GM18867 (cell line): ENCODE results near the gene PNKD.

Experiments used
- ATAC-seq: cut with Tn5 transposase; IDR thresholded peaks from one replicate; pipeline ENCODE4 v1.9.1; 2021; ENCODE audit warnings: mild to moderate bottlenecking, moderate library complexity; ENCODE audit not compliant: unreplicated experiment

Gene PNKD

DNA sequence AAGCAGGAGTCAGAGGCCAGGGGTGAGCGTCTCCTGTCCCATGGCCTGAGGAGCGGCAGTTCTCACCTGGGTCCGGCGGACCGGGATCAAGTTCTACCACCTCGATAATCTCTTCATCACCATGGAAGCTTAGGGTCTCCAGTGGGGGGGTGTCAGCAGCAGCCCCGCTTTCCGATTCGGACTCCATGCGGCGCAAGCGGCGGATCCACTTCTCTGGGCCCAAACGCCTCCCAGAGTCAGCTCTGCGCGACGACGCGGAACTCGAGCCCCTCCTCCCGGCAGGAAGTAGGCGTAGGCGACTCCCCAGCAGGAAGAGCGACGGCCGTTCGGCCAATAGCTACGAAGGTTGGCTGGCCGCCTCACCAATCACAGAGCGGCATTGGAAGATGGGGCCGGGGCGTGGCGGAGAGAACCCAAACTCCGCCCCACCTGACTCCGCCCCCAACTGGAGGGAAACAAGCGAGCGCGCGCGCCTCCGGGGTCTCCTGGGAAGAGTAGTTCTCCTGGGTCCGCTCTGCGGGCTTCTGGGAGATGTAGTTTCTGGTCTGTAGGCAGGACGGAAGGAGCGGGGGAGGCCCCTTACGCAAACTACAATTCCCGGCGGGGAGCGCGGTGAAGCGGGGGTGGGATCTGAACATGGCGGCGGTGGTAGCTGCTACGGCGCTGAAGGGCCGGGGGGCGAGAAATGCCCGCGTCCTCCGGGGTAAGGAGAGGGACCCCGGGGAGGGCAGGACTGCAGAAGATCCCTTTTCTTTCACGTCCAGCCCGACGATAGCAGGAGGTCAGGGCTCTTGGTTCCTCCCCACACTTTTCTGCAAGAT, at the start of gene PNKD, which contains the start of gene AAMP:
TSS of gene PNKD (plus strand) at position 620 of the 821 bp plus-strand sequence. CDS start at position 637, 17 bp downstream.
TSS of gene AAMP (minus strand) at position 238 of the 821 bp plus-strand sequence. CDS start at position 187, 51 bp downstream.
- ATAC-seq: peak; percentile 86

- no peak for ATAC-seq
Observed at GRCh38 chr2:218221000-218221399, 49.3 kb upstream of the PNKD start.

- ATAC-seq: no peak
Observed at GRCh38 chr2:218223046-218223445, 47.3 kb upstream of the PNKD start.

DNA sequence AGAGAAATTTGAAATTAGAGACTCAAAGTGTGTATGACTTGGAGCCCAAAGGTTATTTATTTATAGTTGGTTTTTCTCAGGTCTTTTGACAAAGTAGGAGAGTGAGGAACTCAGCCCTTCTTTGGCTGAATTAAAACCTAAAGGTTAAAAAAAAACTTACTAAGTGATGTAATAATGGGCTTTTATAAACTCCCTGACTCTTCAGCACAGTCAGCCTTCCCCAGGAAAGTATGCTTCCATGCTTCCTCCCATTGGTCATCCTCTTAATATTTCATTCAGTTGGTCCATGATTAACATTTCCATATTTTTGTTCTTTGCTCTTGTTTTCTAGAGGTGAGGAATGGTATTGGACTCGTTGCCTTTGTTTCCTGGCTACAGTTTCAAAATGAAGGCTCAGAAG, 46.1 kb upstream of the PNKD start:
- no peak for ATAC-seq

- ATAC-seq: no peak
Observed at GRCh38 chr2:218226903-218227302, 43.4 kb upstream of the PNKD start.

- no peak for ATAC-seq
Observed at GRCh38 chr2:218228366-218229090, 41.8 kb upstream of the PNKD start.

DNA sequence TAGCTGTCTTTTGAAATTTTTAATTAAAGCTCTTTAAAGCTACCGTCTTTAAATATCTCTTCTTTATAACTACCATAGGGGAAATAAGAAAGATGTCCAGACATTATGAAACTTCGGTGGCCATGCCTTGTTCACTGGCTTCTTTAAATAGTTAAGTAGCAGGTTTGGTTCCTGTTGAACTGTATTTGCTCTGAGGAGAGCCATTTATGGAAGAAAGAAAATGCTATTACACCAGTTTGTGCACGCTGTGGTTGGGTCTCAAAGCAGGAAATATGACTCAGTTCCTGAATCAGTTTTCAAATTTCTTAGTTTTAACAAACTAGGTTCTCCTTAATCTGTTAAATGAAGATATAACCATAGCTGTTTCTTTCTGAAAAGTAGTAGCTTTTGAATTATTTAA, 41.1 kb upstream of the PNKD start:
- peak; percentile 86 for ATAC-seq

DNA sequence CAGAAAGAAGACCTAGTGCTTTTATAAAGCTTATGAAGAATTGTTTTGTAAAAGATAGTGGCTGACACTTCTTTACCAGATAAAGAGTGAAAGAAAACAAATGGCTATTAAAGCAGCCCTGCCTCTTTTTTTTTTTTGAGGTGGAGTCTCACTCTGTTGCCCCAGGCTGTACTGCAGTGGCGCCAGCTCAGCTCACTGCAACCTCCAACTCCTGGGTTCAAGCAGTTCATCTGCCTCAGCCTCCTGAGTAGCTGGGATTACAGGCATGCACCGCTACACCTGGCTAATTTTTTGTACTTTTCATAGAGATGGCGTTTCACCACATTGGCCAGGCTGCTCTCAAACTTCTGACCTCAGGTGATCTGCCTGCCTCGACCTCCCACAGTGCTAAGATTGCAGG, 40.5 kb upstream of the PNKD start:
- ATAC-seq: no peak

GRCh38 chr2:218230882-218231281, 39.4 kb upstream of the PNKD start:
- peak; percentile 45 for ATAC-seq

GRCh38 chr2:218233543-218233942, 36.8 kb upstream of the PNKD start:
- no peak for ATAC-seq

- ATAC-seq: no peak
Observed at GRCh38 chr2:218234521-218234920, 35.8 kb upstream of the PNKD start.

GRCh38 chr2:218235017-218235416, 35.3 kb upstream of the PNKD start:
- ATAC-seq: no peak

- ATAC-seq: no peak
Observed at GRCh38 chr2:218236829-218237228, 33.5 kb upstream of the PNKD start.

DNA sequence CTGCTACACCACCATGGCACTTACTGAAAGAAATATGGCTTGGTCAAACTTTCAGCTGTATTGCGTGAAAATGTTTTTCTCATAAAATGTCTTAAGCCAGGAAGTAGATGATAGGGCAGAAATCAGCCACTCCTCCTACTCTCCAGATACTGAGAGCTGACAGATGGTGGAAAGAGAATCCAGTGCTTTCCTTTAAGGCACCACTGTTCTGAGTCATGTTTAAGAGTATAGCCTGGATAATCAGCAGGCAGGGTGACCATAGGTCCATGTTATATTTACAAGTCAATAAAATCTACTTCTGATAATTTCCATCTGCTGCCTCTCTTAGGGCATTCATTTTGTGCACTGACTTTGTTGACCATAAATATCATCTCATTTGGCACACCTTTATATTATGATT, 31.4 kb upstream of the PNKD start:
- no peak for ATAC-seq

- no peak for ATAC-seq
Observed at GRCh38 chr2:218244204-218244603, 26.1 kb upstream of the PNKD start.

DNA sequence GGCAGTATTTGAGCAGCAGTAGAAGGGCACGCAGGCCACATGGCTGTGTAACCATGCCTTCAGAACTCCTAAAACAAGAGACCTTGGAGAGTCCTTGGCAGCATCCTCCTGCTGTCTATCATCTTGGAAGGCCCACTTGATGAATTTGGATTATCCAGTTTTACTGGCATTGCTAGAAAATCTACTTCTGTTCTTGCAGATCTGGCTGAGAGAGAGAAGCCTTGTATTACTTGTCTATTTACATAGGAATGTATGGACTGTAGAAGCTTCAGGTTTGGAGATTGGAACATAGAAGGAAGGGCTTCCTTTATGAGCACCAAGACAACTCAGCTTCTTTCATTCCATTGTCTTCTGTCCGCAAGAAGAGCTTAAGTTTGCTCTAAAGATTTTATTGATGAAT, 25.7 kb upstream of the PNKD start:
- ATAC-seq: no peak

GRCh38 chr2:218245214-218245613, 25.1 kb upstream of the PNKD start:
- no peak for ATAC-seq

DNA sequence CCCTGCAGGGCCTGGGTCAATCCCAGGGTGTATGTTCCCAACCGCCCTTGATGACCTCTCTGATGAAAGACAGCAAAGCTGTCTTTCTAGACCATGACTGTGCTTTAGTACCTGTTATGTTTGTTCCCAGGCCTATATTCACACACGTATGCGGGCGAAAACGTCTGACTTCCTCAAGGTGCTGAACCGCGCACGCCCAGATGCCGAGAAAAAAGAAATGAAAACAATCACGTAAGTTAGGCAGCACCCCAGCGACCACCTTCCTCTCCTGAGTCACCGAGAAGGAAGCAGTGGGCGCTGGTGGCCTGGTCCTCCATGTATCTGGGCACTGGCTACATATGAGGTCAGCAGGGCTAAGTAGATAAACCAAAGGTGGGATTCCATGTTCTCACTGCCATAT, 20.6 kb upstream of the PNKD start:
- no peak for ATAC-seq

DNA sequence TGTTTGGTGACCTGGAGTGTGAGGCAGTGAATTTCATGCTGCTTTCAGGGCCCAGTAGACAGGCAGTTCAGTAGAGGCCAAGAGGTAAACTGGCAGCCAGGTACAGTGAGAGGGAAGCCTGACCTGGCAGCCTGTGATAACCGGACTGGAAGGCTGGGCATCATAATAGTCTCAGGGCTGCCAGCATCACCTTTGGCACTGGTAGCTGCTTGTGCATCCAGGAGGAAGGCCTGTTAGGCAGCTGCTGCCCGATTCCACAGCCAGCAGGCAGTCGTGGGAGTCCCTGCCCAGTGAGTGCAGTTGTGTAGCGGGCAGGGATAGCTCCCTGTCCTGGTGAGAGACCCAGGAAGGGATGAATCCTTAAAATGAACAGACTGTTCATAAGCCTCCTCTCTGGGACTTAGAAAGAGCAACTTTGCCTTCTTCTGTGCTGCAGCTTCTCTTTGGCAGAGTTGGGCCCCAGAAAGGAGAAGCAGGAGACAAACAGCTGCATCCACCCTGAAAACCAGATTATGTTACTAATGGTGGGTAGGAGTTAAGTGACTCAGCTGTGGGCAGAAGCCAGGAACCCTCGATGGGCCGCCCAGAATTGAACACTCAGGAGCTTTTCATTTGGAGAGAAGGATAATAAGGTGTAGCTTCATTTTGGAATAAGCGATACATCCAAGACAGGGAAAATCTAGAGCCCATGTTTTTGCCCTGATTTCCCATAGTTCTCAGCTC, 17.6 kb upstream of the PNKD start:
- ATAC-seq: no peak

- no peak for ATAC-seq
Observed at GRCh38 chr2:218253232-218253625, 17.1 kb upstream of the PNKD start.

- no peak for ATAC-seq
Observed at GRCh38 chr2:218255446-218255845, 14.9 kb upstream of the PNKD start.
